DND-41 (cell line): Measurements from ENCODE around the gene MYL6B.

Experiments
- EZH2 ChIP-seq: IDR thresholded peaks from 3 replicates; pipeline ENCODE4 v1.6.1; 2012; ENCODE audit warnings: borderline replicate concordance, low read depth, mild to moderate bottlenecking, moderate library complexity, low read length, inconsistent platforms; ENCODE audit not compliant: severe bottlenecking
- TF ChIP-seq, protein P1 (sequence below): IDR thresholded peaks from 2 replicates; pipeline ENCODE4 v1.5.1; 2012; ENCODE audit warnings: borderline replicate concordance, low read length, moderate library complexity, mild to moderate bottlenecking; ENCODE audit not compliant: poor library complexity, severe bottlenecking; ENCODE audit errors: extremely low read depth

DNA sequence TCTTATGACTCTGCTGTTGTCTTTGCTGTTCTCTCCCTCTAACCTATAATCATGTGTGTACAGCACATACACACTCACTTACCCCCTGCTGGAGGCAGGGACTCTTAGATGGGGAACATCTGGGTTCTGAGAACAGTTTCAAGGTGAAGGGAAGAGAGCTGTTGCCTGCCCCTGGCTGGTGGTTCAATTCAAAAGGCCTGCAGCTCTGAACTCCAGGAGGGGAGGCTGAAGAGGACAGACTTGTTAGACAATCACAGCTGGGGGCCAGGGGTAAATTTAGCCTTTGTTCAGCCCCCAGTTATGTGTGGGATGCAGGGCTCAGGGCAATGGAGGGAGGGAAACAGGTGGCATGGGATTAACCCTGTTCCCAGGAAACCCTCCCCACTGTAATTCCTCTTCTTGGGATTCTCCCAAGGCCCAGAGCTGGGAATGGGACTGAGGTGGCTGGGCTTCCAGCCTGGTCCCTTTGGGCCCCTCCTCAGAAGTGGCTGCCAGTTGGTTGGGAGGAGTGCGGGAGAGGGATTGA is 1.9 kb downstream of the MYL6B start:
- TF ChIP-seq, protein P1, sequence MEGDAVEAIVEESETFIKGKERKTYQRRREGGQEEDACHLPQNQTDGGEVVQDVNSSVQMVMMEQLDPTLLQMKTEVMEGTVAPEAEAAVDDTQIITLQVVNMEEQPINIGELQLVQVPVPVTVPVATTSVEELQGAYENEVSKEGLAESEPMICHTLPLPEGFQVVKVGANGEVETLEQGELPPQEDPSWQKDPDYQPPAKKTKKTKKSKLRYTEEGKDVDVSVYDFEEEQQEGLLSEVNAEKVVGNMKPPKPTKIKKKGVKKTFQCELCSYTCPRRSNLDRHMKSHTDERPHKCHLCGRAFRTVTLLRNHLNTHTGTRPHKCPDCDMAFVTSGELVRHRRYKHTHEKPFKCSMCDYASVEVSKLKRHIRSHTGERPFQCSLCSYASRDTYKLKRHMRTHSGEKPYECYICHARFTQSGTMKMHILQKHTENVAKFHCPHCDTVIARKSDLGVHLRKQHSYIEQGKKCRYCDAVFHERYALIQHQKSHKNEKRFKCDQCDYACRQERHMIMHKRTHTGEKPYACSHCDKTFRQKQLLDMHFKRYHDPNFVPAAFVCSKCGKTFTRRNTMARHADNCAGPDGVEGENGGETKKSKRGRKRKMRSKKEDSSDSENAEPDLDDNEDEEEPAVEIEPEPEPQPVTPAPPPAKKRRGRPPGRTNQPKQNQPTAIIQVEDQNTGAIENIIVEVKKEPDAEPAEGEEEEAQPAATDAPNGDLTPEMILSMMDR, result no peak
- no peak for TF ChIP-seq EZH2
